Measurements from ENCODE around the gene SNX12.

SNX12 gene

GRCh38 chrX:71107245-71107644 lies 39.1 kb upstream of the SNX12 start:
- no peak for DNase-seq (ENCODE audit: low read depth, low spot score)
- in situ Hi-C loops (cut with HindIII; ENCODE audit: low sequenced_read_pairs) = no loop called here
- H3K4me3 ChIP-seq (ENCODE audit: low read depth, low read length) = no peak overlapping the region
- no peak for TF ChIP-seq CTCF (IDR thresholded peaks at IDR 0.05; ENCODE audit: low read depth, low read length)

- no peak for DNase-seq (ENCODE audit: low read depth, low spot score)
Observed at GRCh38 chrX:71106427-71106826, 38.3 kb upstream of the SNX12 start, which contains the start of gene CXorf65. Gene CXorf65, minus strand, starts transcription at chrX:71106740. Its CDS starts 184 bp downstream, at chrX:71106556.

GRCh38 chrX:71105628-71106027 lies 37.5 kb upstream of the SNX12 start:
- TF ChIP-seq CTCF (IDR thresholded peaks at IDR 0.05; ENCODE audit: low read depth, low read length) = no peak
- DNase-seq (ENCODE audit: low read depth, low spot score) = no peak
- in situ Hi-C loops (cut with HindIII; ENCODE audit: low sequenced_read_pairs) = no loop called here
- no peak overlapping the region for H3K4me3 ChIP-seq (ENCODE audit: low read depth, low read length)

More at GRCh38 chrX:71106427-71106826, 38.3 kb upstream of the SNX12 start, which contains the start of gene CXorf65:
- H3K4me3 ChIP-seq (ENCODE audit: low read depth, low read length) = no peak within 1 kb of the TSS
- in situ Hi-C loops (cut with HindIII; ENCODE audit: low sequenced_read_pairs) = no loop called here
- TF ChIP-seq CTCF (IDR thresholded peaks at IDR 0.05; ENCODE audit: low read depth, low read length) = no peak

- in situ Hi-C loops (cut with HindIII; ENCODE audit: low sequenced_read_pairs) = no loop called here
- no peak for DNase-seq (ENCODE audit: low read depth, low spot score)
- H3K4me3 ChIP-seq (ENCODE audit: low read depth, low read length) = no peak overlapping the region
- no peak for TF ChIP-seq CTCF (IDR thresholded peaks at IDR 0.05; ENCODE audit: low read depth, low read length)
Observed at GRCh38 chrX:71103110-71103983, 35.2 kb upstream of the SNX12 start.

- in situ Hi-C loops (cut with HindIII; ENCODE audit: low sequenced_read_pairs) = no loop called here
- DNase-seq (ENCODE audit: low read depth, low spot score) = no peak
- TF ChIP-seq CTCF (IDR thresholded peaks at IDR 0.05; ENCODE audit: low read depth, low read length) = no peak
- H3K4me3 ChIP-seq (ENCODE audit: low read depth, low read length) = no peak overlapping the region
Observed at GRCh38 chrX:71102292-71102691, 34.2 kb upstream of the SNX12 start.

GRCh38 chrX:71100581-71101505 lies 32.7 kb upstream of the SNX12 start:
- H3K4me3 ChIP-seq (ENCODE audit: low read depth, low read length) = no peak overlapping the region
- in situ Hi-C loops (cut with HindIII; ENCODE audit: low sequenced_read_pairs) = no loop called here
- DNase-seq (ENCODE audit: low read depth, low spot score) = no peak
- no peak for TF ChIP-seq CTCF (IDR thresholded peaks at IDR 0.05; ENCODE audit: low read depth, low read length)
